H1 (cell line): ENCODE measurements around the gene SLC6A6. TPM values are rescaled to one million over a fixed set of nuclear protein-coding genes. Genes with fewer than 3 reads are reported as not detected.

ENCODE experiments used
- CTCF ChIA-PET: fragments of 300-600 bp; sonication (Branson Sonifier 250); formaldehyde crosslinking; loops from one replicate; lab custom pipeline; 2021; ENCODE audit not compliant: partially characterized antibody; lab: Charles Lee
- POLR2A ChIA-PET: fragments of 300-600 bp; sonication (Branson Sonifier 250); formaldehyde crosslinking; loops from one replicate; lab custom pipeline; 2021; ENCODE audit warnings: inconsistent platforms; ENCODE audit not compliant: partially characterized antibody; lab: Charles Lee
- DNase-seq, 2 experiments: peaks; one replicate each; pipeline versions ENCODE4 v3.0.0 to v3.0.0-alpha.2; 2010 to 2022; ENCODE audit warnings: low spot score in 2 of 2, low read depth in 1 of 2, mixed read lengths in 1 of 2
- FAIRE-seq: peaks from 2 replicates; lab custom pipeline; 2011; peaks lifted over from hg19 to GRCh38; lab: Jason Lieb, UNC
- H2AFZ ChIP-seq: 2 replicates; pipeline ENCODE4 v1.8.1; 2012; ENCODE audit warnings: low read length, inconsistent platforms
- H2AK5ac ChIP-seq: 2 replicates; pipeline ENCODE4 v1.6.1; 2013; ENCODE audit warnings: low read depth, low read length
- H2BK120ac ChIP-seq: replicated peaks from 2 replicates; pipeline ENCODE3; 2013; ENCODE audit warnings: low read depth, low read length, inconsistent platforms
- H2BK12ac ChIP-seq: 2 replicates; pipeline ENCODE4 v1.6.1; 2013; ENCODE audit warnings: low read depth, low read length
- H2BK15ac ChIP-seq: 2 replicates; pipeline ENCODE4 v1.6.1; 2013; ENCODE audit warnings: low read length
- H2BK20ac ChIP-seq: 2 replicates; pipeline ENCODE4 v1.6.1; 2013; ENCODE audit warnings: low read length
- H2BK5ac ChIP-seq: 2 replicates; pipeline ENCODE4 v1.6.1; 2013; ENCODE audit warnings: low read depth, low read length
- H3K14ac ChIP-seq: 2 replicates; pipeline ENCODE4 v1.6.1; 2013; ENCODE audit warnings: inconsistent platforms; ENCODE audit not compliant: insufficient read length
- H3K18ac ChIP-seq: 2 replicates; pipeline ENCODE4 v1.6.1; 2013; ENCODE audit warnings: low read length; ENCODE audit errors: extremely low read depth
- H3K23ac ChIP-seq: 2 replicates; pipeline ENCODE4 v1.6.1; 2013; ENCODE audit warnings: inconsistent platforms; ENCODE audit not compliant: insufficient read length
- H3K23me2 ChIP-seq: 2 replicates; pipeline ENCODE4 v1.6.1; 2013; ENCODE audit warnings: low read depth, low read length
- H3K27ac ChIP-seq: 2 replicates; pipeline ENCODE4 v1.6.1; 2011; ENCODE audit warnings: low read depth, low read length, inconsistent platforms
- H3K27me3 ChIP-seq, 4 experiments: replicated peaks in 1 of 4; 1 replicate in 1 of 4; 2 replicates in 3 of 4; pipeline versions ENCODE4 v1.6.1 to v1.8.1; 2011 to 2013; ENCODE audit warnings: low read length in 3 of 4, mild to moderate bottlenecking in 3 of 4, inconsistent platforms in 2 of 4, mixed read lengths in 2 of 4, moderate library complexity in 1 of 4; ENCODE audit not compliant: control insufficient read depth in 3 of 4, insufficient read depth in 3 of 4; ENCODE audit errors: extremely low read depth in 1 of 4
- H3K36me3 ChIP-seq, 4 experiments: 2 replicates each; pipeline versions ENCODE4 v1.6.1 to v1.8.1; 2011 to 2013; ENCODE audit warnings: mild to moderate bottlenecking in 4 of 4, low read length in 3 of 4, moderate library complexity in 2 of 4, control low read depth in 1 of 4, inconsistent platforms in 1 of 4; ENCODE audit not compliant: insufficient read depth in 4 of 4, control insufficient read depth in 2 of 4
- H3K4ac ChIP-seq: replicated peaks from 2 replicates; pipeline ENCODE3; 2013; ENCODE audit warnings: low read length, low read depth, mixed read lengths, inconsistent platforms; ENCODE audit not compliant: insufficient read length
- H3K4me1 ChIP-seq, 4 experiments: replicated peaks in 1 of 4; 1 replicate in 1 of 4; 2 replicates in 3 of 4; pipeline versions ENCODE4 v1.6.1 to v1.8.1; 2011 to 2013; ENCODE audit warnings: low read length in 3 of 4, inconsistent platforms in 2 of 4, mixed read lengths in 1 of 4; ENCODE audit not compliant: insufficient read depth in 4 of 4, control insufficient read depth in 3 of 4
- H3K4me2 ChIP-seq, 2 experiments: 2 replicates each; pipeline versions ENCODE4 v1.6.1 to v1.8.1; 2011 to 2013; ENCODE audit warnings: low read depth in 2 of 2, low read length in 2 of 2, control low read depth in 1 of 2, inconsistent platforms in 1 of 2, mild to moderate bottlenecking in 1 of 2; ENCODE audit not compliant: insufficient read depth in 1 of 2
- H3K4me3 ChIP-seq, 4 experiments: fragments of 200-600, 300-600 bp in 1 of 4; sonication (generic), shearing (Covaris generic), sonication (Bioruptor Twin) in 1 of 4; 2 replicates each; pipeline versions ENCODE4 v1.5.1 to v1.8.1; 2011 to 2016; ENCODE audit warnings: low read length in 4 of 4, low read depth in 3 of 4, control low read depth in 2 of 4, inconsistent platforms in 2 of 4, mild to moderate bottlenecking in 2 of 4, mixed read lengths in 1 of 4, moderate library complexity in 1 of 4; ENCODE audit not compliant: insufficient read depth in 2 of 4; ENCODE audit errors: extremely low read depth in 1 of 4
- H3K56ac ChIP-seq: replicated peaks from 2 replicates; pipeline ENCODE3; 2013; ENCODE audit warnings: low read depth, mild to moderate bottlenecking, mixed read lengths, low read length, inconsistent platforms; ENCODE audit not compliant: insufficient read length
- H3K79me1 ChIP-seq: 2 replicates; pipeline ENCODE4 v1.6.1; 2013; ENCODE audit warnings: low read depth, low read length, control low read depth
- H3K79me2 ChIP-seq, 2 experiments: 2 replicates each; pipeline versions ENCODE4 v1.6.1 to v1.8.1; 2012 to 2013; ENCODE audit warnings: low read length in 2 of 2, mild to moderate bottlenecking in 2 of 2, inconsistent platforms in 1 of 2; ENCODE audit not compliant: insufficient read depth in 2 of 2, control insufficient read depth in 1 of 2
- H3K9ac ChIP-seq, 4 experiments: replicated peaks in 1 of 4; 1 replicate in 1 of 4; 2 replicates in 3 of 4; pipeline versions ENCODE4 v1.6.1 to v1.8.1; 2011 to 2013; ENCODE audit warnings: low read depth in 3 of 4, low read length in 3 of 4, control low read depth in 2 of 4, mild to moderate bottlenecking in 2 of 4, moderate library complexity in 2 of 4, inconsistent platforms in 1 of 4; ENCODE audit errors: extremely low read depth in 1 of 4
- H3K9me3 ChIP-seq, 2 experiments: 2 replicates each; pipeline versions ENCODE4 v1.6.1 to v1.8.1; 2012 to 2013; ENCODE audit warnings: mild to moderate bottlenecking in 2 of 2, moderate library complexity in 2 of 2, control low read depth in 1 of 2, inconsistent platforms in 1 of 2, low read depth in 1 of 2, low read length in 1 of 2, mixed read lengths in 1 of 2; ENCODE audit not compliant: insufficient read depth in 2 of 2
- H4K20me1 ChIP-seq, 2 experiments: replicated peaks in 1 of 2; 2 replicates each; pipeline versions ENCODE3 to v1.8.1; 2011 to 2013; ENCODE audit warnings: inconsistent platforms in 2 of 2, low read length in 2 of 2, mild to moderate bottlenecking in 1 of 2; ENCODE audit not compliant: insufficient read depth in 2 of 2, control insufficient read depth in 1 of 2
- H4K5ac ChIP-seq: 2 replicates; pipeline ENCODE4 v1.6.1; 2013; ENCODE audit warnings: low read length, low read depth, mixed read lengths, inconsistent platforms; ENCODE audit not compliant: insufficient read length
- H4K8ac ChIP-seq: 2 replicates; pipeline ENCODE4 v1.8.0; 2013; ENCODE audit warnings: mild to moderate bottlenecking, moderate library complexity, low read length, inconsistent platforms; ENCODE audit not compliant: insufficient read depth; ENCODE audit errors: extremely low read depth
- H4K91ac ChIP-seq: replicated peaks from 2 replicates; pipeline ENCODE3; 2013; ENCODE audit warnings: low read length, mixed read lengths, inconsistent platforms; ENCODE audit not compliant: insufficient read length
- POLR2A ChIP-seq, 2 experiments: IDR thresholded peaks; 1 replicate in 1 of 2; 2 replicates in 1 of 2; pipeline ENCODE4 v1.6.1; 2011; ENCODE audit warnings: low read depth in 2 of 2, low read length in 2 of 2, mild to moderate bottlenecking in 2 of 2; ENCODE audit errors: control extremely low read depth in 1 of 2
- WGBS, 2 experiments: shearing (Covaris generic) in 1 of 2; methylation state at CpG; one replicate each; pipeline versions ENCODE4 v1.1.6 to v1.1.7; 2013 to 2015; ENCODE audit warnings: low lambda C conversion rate in 2 of 2, mixed read lengths in 2 of 2, inconsistent platforms in 1 of 2, low coverage in 1 of 2, missing lambda C conversion rate in 1 of 2; ENCODE audit not compliant: insufficient replicate concordance in 2 of 2, insufficient coverage in 1 of 2, insufficient read length in 1 of 2; ENCODE audit errors: extremely low coverage in 1 of 2, missing lambda C conversion rate in 1 of 2; 5-methylcytosine and 5-hydroxymethylcytosine counted together
- polyA plus RNA-seq, 7 experiments: library from polyadenylated mRNA; depleted of rRNA in 3 of 7; stranded (reverse) in 5 of 7; unstranded in 2 of 7; fragments of >200 nt in 5 of 7; fragments of 200-250 nt in 2 of 7; gene quantifications; 1 replicate in 5 of 7; 2 replicates in 1 of 7; 4 replicates in 1 of 7; pipeline versions ENCODE4 v1.2.1 to v1.2.3, GENCODE V29; 2011 to 2013; ENCODE audit warnings: missing spikeins in 2 of 7, mixed read lengths in 2 of 7
- total RNA-seq: library from RNA; stranded (reverse); fragmentation: NEBNext Ultra II Directional; extraction: Animal tissue kit (Norgen Biotek cat#: 25700); gene quantifications from 2 replicates; pipeline ENCODE4 v1.2.1, GENCODE V29; 2021

The SLC6A6 gene
- total and polyA plus RNA-seq, 2 of the 8 experiments (the other 6 are each of a cell fraction or from before 2014, with no cell fraction given): 66.2 to 144 TPM

- H2BK120ac ChIP-seq: no peak overlapping the region
- no peak overlapping the region for H3K14ac ChIP-seq
- H2BK12ac ChIP-seq: no peak overlapping the region
- H4K8ac ChIP-seq: no peak overlapping the region
- no peak overlapping the region for H4K5ac ChIP-seq
- H3K23ac ChIP-seq: no peak overlapping the region
- no peak for TF ChIP-seq POLR2A (IDR thresholded peaks at IDR 0.05; ENCODE audit: control extremely low read depth in 1 of 2, low read depth in 2 of 2, low read length in 2 of 2)
- H2BK5ac ChIP-seq: no peak overlapping the region
- H3K4me1 ChIP-seq: peaks cover 0 to 10% (median 3%) of the 10 kb centered on the region in 4 experiments; a peak in 2 of 7 replicates
- WGBS, 2 experiments: 95% methylated on average over 3 of the region's 3 CpGs; no CpG with 5 or more reads in 1 of the 2 experiments
- no peak overlapping the region for H3K9ac ChIP-seq
- H2AFZ ChIP-seq: no peak overlapping the region
- H4K91ac ChIP-seq: no peak overlapping the region
- FAIRE-seq (no peak), DNase-seq (no peak)
- H3K18ac ChIP-seq: no peak overlapping the region
- H3K27ac ChIP-seq: no peak overlapping the region
- H2AK5ac ChIP-seq: no peak overlapping the region
- no peaks in the 10 kb centered on the region; the same call in 1 of the 2 replicates for H3K79me1 ChIP-seq
- no peak overlapping the region for H2BK15ac ChIP-seq
- no peaks in the 10 kb centered on the region for H3K79me2 ChIP-seq
- no peaks in the 10 kb centered on the region for H4K20me1 ChIP-seq
- no peaks in the 10 kb centered on the region for H3K9me3 ChIP-seq
- H3K4ac ChIP-seq: no peak overlapping the region
- no peak overlapping the region for H3K4me3 ChIP-seq
- ChIA-PET CTCF (interaction anchor here (0.6 to 1.6 kb wide), 6 partner anchors 13 to 159 kb away, joined by 3 to 5 read pairs (median 4); no protein-coding TSS in a partner anchor), POLR2A (no interaction called here)
- no peaks in the 10 kb centered on the region for H3K36me3 ChIP-seq
- H2BK20ac ChIP-seq: no peak overlapping the region
- no peaks in the 10 kb centered on the region for H3K27me3 ChIP-seq
- no peak overlapping the region for H3K4me2 ChIP-seq
- no peak overlapping the region for H3K56ac ChIP-seq
- no peaks in the 10 kb centered on the region; the same call in 1 of the 2 replicates for H3K23me2 ChIP-seq
These were observed 39.5 kb upstream of the SLC6A6 start for GRCh38 chr3:14362890-14363289.
